Measurements from ENCODE around the gene CNOT6. TPM values are rescaled to one million over a fixed set of nuclear protein-coding genes. Genes with fewer than 3 reads are reported as not detected.

Gene CNOT6
- total RNA-seq, 4 donors from 2014 or later = 14.6 to 20.0 (median 19.3) TPM

DNA sequence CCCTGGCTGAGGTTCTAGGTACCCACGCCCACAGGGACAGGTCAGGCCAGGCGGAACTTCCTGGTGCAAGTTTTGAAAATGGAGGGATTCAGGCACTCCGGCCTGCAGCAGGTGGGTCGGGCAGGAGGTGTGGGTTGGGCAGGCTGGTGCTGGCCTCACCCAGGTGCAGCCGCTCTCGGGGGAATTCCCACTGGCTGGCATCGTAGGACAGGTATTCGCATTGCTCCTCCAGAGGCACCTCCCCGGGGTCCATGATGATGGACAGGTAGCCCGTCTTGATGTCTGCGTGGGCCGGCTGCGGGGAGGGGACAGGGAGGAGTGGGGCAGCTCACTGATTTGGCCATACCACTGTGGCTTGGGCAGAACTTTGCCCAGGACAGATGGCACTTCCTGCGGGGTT is 125.8 kb downstream of the CNOT6 start:
- in situ Hi-C loops (cut with MboI; ENCODE audit: low pct_ligation_motif_present in 1 of 4, low pct_unique_long_range_greater_than_20kb in 1 of 4, low sequenced_read_pairs in 3 of 4) = no loop called here
- no peak overlapping the region for H3K27ac ChIP-seq
- H3K36me3 ChIP-seq = no peaks in the 10 kb centered on the region
- intact Hi-C loops (cut with DNase I; ENCODE audit: low total_unique reads) = no loop called here
- 65% methylated on average over 8 of the region's 14 CpGs; no CpG with 5 or more reads in 1 of the 2 donors for WGBS, 2 donors (ENCODE audit: low coverage in 1 of 2)
- TF ChIP-seq POLR2A (IDR thresholded peaks at IDR 0.05) = no peak
- TF ChIP-seq, protein P1, sequence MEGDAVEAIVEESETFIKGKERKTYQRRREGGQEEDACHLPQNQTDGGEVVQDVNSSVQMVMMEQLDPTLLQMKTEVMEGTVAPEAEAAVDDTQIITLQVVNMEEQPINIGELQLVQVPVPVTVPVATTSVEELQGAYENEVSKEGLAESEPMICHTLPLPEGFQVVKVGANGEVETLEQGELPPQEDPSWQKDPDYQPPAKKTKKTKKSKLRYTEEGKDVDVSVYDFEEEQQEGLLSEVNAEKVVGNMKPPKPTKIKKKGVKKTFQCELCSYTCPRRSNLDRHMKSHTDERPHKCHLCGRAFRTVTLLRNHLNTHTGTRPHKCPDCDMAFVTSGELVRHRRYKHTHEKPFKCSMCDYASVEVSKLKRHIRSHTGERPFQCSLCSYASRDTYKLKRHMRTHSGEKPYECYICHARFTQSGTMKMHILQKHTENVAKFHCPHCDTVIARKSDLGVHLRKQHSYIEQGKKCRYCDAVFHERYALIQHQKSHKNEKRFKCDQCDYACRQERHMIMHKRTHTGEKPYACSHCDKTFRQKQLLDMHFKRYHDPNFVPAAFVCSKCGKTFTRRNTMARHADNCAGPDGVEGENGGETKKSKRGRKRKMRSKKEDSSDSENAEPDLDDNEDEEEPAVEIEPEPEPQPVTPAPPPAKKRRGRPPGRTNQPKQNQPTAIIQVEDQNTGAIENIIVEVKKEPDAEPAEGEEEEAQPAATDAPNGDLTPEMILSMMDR (IDR thresholded peaks at IDR 0.05) = no peak
- no peak for TF ChIP-seq POLR2AphosphoS5 (IDR thresholded peaks at IDR 0.05)
- TF ChIP-seq EP300 (IDR thresholded peaks at IDR 0.05; ENCODE audit: low read depth) = no peak
- H3K27me3 ChIP-seq = peaks cover 21% of the 10 kb centered on the region
- peaks cover 0 to 4% (median 2%) of the 10 kb centered on the region in 4 donors for H3K4me1 ChIP-seq
- no peak overlapping the region for H3K4me3 ChIP-seq
- no peak for DNase-seq
- H3K9me3 ChIP-seq = no peaks in the 10 kb centered on the region

DNA sequence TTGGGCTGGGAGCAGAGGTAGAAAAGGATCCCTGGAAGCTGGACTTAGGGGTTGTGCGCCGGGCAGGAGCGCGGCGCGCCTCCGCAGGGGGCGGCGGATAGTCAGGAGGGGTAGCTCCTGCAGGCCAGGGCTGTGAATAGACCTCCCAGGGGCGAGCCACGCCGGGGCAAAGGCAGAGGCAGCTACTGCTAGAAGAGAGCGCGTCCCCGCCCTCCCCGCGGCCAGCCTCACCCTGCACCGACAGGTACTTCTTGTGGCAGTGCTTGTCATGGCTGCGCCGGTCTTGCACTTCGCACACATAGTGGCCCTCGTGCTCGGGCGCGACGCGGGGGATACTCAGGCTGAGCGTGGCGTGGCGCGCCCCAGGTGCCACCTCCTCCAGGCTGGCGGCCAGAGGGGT is 127.1 kb downstream of the CNOT6 start:
- peaks cover 0 to 4% (median 2%) of the 10 kb centered on the region in 4 donors for H3K4me1 ChIP-seq
- peaks cover 21% of the 10 kb centered on the region for H3K27me3 ChIP-seq
- in situ Hi-C loops (cut with MboI; ENCODE audit: low pct_ligation_motif_present in 1 of 4, low pct_unique_long_range_greater_than_20kb in 1 of 4, low sequenced_read_pairs in 3 of 4) = no loop called here
- no peak overlapping the region for H3K27ac ChIP-seq
- 92% methylated on average over 32 of the region's 32 CpGs; no CpG with 5 or more reads in 1 of the 2 donors for whole genome bisulfite sequencing, 2 donors (ENCODE audit: low coverage in 1 of 2)
- TF ChIP-seq EP300 (IDR thresholded peaks at IDR 0.05; ENCODE audit: low read depth) = no peak
- no peak for TF ChIP-seq POLR2AphosphoS5 (IDR thresholded peaks at IDR 0.05)
- TF ChIP-seq POLR2A (IDR thresholded peaks at IDR 0.05) = no peak
- TF ChIP-seq, protein P1 (IDR thresholded peaks at IDR 0.05) = no peak
- H3K9me3 ChIP-seq = no peaks in the 10 kb centered on the region
- DNase-seq = no peak
- intact Hi-C loops (cut with DNase I; ENCODE audit: low total_unique reads) = no loop called here
- H3K4me3 ChIP-seq = no peak overlapping the region
- H3K36me3 ChIP-seq = no peaks in the 10 kb centered on the region

GRCh38 chr5:180622910-180623309 is 128.7 kb downstream of the CNOT6 start:
- peaks cover 21% of the 10 kb centered on the region for H3K27me3 ChIP-seq
- H3K36me3 ChIP-seq = no peaks in the 10 kb centered on the region
- in situ Hi-C loops (cut with MboI; ENCODE audit: low pct_ligation_motif_present in 1 of 4, low pct_unique_long_range_greater_than_20kb in 1 of 4, low sequenced_read_pairs in 3 of 4) (no loop called here), intact Hi-C loops (cut with DNase I; ENCODE audit: low total_unique reads) (no loop called here)
- 88% methylated on average over 6 of the region's 6 CpGs; no CpG with 5 or more reads in 1 of the 2 donors for WGBS, 2 donors (ENCODE audit: low coverage in 1 of 2)
- no peak overlapping the region for H3K4me3 ChIP-seq
- H3K9me3 ChIP-seq = no peaks in the 10 kb centered on the region
- DNase-seq = no peak
- H3K27ac ChIP-seq = no peak overlapping the region
- H3K4me1 ChIP-seq = peaks cover 0 to 4% (median 2%) of the 10 kb centered on the region in 4 donors
- TF ChIP-seq POLR2AphosphoS5 (IDR thresholded peaks at IDR 0.05) = no peak
- no peak for TF ChIP-seq EP300 (IDR thresholded peaks at IDR 0.05; ENCODE audit: low read depth)
- TF ChIP-seq, protein P1 (IDR thresholded peaks at IDR 0.05) = no peak
- no peak for TF ChIP-seq POLR2A (IDR thresholded peaks at IDR 0.05)

DNA sequence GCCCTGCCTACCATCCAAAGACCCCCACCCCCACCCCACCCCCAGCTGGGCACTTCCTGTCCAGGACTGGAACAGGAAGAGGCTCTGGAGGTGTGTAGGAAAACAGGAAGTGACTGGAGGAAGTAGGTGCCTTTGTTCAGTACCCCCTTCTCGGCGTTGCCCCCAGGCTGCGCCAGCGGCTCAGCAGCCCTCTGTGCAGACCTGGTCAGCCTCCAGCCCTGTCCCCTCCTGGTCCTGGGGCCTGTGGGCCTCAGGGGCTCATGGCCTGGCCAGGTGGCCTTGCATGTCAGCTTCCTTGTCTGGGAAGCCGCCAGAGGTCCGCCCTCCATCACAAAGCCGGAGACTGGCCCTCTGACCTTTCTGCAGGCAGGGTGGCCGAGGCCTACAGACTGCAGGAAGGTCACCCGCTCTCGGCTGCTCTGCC is 129.2 kb downstream of the CNOT6 start:
- Histone ChIP-seq H3K4me3 (no peak overlapping the region), H3K9me3 (no peaks in the 10 kb centered on the region), H3K27ac (no peak overlapping the region), H3K4me1 (peaks cover 0 to 4% (median 2%) of the 10 kb centered on the region in 4 donors), H3K36me3 (no peaks in the 10 kb centered on the region), H3K27me3 (peaks cover 20% of the 10 kb centered on the region)
- WGBS, 2 donors (ENCODE audit: low coverage in 1 of 2) = 88% methylated on average over 9 of the region's 10 CpGs; no CpG with 5 or more reads in 1 of the 2 donors
- TF ChIP-seq POLR2A (IDR thresholded peaks at IDR 0.05) = no peak
- TF ChIP-seq POLR2AphosphoS5 (IDR thresholded peaks at IDR 0.05) = no peak
- TF ChIP-seq, protein P1 (IDR thresholded peaks at IDR 0.05) = no peak
- TF ChIP-seq EP300 (IDR thresholded peaks at IDR 0.05; ENCODE audit: low read depth) = no peak
- intact Hi-C loops (cut with DNase I; ENCODE audit: low total_unique reads) (no loop called here), in situ Hi-C loops (cut with MboI; ENCODE audit: low pct_ligation_motif_present in 1 of 4, low pct_unique_long_range_greater_than_20kb in 1 of 4, low sequenced_read_pairs in 3 of 4) (no loop called here)
- DNase-seq = no peak

Measured in transverse colon (tissue), 4 donors.